Adrenal gland (tissue), 5 donors: Measurements from ENCODE around the gene GPC3.

ENCODE experiments used
- POLR2A ChIP-seq, 2 donors: fragments of 450-650 bp; IDR thresholded peaks; one replicate each; pipeline ENCODE4 v1.6.1; 2017; ENCODE audit warnings: antibody characterized with exemption in 2 of 2, mild to moderate bottlenecking in 2 of 2, moderate library complexity in 1 of 2
- TF ChIP-seq, protein P1 (sequence below), 6 experiments: fragments of 450-650 bp in 4 of 6; fragments of 200-600 bp in 2 of 6; sonication (generic) in 1 of 6; IDR thresholded peaks; 1 replicate in 5 of 6; 2 replicates in 1 of 6; pipeline versions ENCODE4 v1.5.1 to v1.8.0; 2016 to 2021; ENCODE audit warnings: antibody characterized with exemption in 6 of 6, mild to moderate bottlenecking in 2 of 6, moderate library complexity in 1 of 6
- donor health status: DM: no; HTN: no; CAD: no.

DNA sequence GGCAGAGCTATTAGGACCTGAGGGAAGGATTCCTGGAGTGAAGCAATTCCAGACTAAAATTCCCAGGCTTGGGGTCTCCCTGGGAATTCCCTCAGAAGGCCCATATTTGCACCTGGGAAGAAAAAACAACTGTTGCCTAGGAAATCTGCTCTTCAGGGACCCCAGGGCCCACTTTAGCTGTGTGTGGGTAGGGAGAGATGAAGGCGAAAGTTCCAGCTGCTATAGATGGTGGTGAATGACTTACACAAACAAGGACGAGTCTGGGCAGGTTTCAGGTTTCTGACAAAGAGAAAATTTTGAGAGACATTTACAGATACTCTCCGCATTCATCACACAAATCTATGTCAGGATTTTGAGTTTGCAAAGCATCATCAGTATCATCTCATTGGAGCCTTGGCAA is 126.1 kb downstream of the GPC3 start:
- TF ChIP-seq, protein P1, sequence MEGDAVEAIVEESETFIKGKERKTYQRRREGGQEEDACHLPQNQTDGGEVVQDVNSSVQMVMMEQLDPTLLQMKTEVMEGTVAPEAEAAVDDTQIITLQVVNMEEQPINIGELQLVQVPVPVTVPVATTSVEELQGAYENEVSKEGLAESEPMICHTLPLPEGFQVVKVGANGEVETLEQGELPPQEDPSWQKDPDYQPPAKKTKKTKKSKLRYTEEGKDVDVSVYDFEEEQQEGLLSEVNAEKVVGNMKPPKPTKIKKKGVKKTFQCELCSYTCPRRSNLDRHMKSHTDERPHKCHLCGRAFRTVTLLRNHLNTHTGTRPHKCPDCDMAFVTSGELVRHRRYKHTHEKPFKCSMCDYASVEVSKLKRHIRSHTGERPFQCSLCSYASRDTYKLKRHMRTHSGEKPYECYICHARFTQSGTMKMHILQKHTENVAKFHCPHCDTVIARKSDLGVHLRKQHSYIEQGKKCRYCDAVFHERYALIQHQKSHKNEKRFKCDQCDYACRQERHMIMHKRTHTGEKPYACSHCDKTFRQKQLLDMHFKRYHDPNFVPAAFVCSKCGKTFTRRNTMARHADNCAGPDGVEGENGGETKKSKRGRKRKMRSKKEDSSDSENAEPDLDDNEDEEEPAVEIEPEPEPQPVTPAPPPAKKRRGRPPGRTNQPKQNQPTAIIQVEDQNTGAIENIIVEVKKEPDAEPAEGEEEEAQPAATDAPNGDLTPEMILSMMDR (IDR thresholded peaks at IDR 0.05): no peak
- no peak for TF ChIP-seq POLR2A (IDR thresholded peaks at IDR 0.05)
